GM19240 (cell line): Measurements from ENCODE around the gene OGDHL.

Experiments used
- DNase-seq: peaks from one replicate; pipeline ENCODE4 v3.0.0; 2011; ENCODE audit warnings: low spot score; ENCODE audit not compliant: insufficient read length

OGDHL gene

DNA sequence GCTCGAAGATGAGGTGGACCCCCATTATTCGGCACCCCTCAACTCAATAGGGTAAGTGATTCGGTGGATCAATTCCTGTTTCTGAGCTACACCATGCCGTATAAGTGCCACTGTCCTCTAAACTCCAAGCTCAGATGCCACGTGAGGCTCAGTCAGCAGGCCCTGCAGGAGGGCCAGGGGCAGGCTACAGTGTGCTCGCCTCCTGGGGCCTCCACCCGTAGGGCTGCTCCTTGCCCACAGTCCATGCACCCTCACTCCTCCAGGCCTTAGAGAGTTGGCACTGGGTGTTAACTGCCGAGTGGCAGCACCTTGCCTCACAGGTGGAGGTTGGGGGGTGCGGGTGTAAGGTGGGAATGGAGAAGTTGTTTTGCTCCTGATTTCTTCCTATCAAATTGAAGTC lies 70.5 kb downstream of the OGDHL start:
- no peak for DNase-seq

DNA sequence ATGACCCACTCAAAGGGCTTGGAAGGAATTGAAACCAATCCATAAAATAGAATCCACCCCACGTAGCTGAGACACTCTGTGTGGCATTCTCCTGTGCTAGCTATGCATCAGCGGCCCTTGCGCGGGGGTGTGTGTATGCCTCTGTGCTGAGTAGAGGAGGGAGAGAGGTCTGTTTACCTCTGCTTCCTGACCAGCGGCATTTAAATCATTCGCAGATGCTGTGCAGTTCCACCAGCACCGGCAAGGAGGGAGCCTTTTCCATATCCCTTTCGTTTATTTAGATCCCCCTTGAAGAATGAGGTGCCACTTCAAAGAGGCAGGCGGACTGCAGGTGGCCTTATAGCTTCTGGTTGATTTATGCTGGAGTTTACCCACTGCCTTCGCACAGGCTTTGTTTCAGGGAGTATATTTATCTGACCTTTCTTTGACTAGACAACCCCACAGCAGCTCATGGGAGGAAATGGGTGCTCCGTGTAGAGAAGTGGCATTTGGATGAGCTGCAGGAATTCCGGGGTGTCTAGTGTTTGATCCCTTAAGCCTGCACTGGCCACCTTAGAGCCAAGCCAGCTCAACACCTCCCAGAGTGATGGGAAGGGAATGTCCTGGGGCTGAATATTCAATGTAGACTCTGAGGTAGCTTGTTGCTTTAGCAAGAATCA lies 71.3 kb downstream of the OGDHL start:
- DNase-seq, result no peak

DNA sequence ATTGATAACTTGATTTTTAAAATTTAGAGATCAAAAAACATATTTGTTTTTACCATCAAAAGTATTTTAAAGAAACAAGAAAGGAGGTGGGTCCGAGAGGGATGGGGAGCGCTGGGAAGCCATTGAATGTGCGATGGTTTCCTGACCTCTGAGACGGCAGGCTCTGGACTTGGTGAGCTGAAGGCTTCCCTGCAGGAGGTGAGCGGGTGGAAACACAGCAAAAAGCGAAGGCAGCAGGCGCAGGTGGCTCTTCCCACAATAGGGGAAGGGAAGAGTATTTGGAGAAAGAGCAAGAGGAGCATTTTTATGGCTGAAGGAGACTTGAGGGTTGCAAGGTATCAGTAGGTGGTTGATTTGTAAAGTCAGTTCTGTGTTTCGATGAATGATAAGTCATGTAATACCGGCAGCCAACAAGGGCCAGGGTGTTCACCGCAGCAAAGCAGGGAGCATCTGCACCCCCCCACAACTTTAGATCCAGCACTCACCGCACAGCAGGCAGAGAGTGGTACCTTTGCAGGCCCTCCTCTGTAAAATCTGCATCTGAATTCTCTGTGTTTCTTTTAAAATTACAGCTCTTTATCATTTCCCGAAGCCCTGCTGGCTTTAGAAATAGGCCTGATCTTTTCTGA lies 72.1 kb downstream of the OGDHL start:
- no peak for DNase-seq

DNA sequence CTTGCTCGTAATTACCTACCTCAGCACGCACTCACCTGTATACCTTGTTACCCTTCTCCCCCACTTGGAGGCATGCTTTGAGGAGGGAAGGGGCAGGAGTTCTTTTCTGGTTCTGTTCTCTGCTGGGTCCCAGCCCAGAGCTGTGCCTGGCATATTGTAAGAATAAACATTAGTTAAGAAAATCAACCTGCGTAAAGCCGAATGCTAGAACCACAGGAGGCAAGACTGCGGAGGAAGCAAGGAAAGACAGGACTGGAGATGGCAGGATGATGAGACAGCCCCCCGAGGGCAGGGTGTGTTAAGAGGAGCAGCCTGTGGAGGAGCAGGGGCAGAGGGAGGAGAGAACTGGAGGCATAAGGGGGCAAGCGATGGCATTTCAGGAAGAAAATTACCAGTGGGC lies 73.2 kb downstream of the OGDHL start:
- DNase-seq, result no peak

DNA sequence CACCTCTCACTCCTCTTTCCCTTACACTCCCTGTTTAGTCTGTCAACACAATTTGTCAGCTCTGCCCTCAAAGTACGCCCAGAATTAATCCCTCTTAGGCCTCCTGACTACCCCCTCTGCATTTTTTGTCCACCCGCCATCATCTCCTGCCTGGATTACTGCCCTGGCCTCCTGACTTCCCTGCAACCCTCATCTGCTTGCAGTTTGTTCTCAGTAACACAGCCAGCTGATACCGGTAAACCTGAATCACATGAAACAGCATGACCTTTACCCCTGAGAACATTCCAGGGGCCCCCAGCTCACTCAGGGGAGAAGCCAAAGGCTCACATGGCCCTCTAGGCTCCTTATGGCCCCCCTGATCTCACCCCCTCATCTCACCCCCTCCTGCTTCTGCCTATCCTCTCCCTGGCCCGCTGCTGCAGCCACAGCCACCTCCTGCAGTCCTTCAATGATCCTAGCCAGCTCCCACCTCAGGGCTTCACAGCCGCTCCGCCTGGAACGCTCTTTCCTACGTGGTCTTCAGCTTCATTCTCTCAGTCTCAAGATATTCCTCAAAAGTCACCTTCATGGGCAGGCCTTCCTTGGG lies 73.8 kb downstream of the OGDHL start:
- no peak for DNase-seq

DNA sequence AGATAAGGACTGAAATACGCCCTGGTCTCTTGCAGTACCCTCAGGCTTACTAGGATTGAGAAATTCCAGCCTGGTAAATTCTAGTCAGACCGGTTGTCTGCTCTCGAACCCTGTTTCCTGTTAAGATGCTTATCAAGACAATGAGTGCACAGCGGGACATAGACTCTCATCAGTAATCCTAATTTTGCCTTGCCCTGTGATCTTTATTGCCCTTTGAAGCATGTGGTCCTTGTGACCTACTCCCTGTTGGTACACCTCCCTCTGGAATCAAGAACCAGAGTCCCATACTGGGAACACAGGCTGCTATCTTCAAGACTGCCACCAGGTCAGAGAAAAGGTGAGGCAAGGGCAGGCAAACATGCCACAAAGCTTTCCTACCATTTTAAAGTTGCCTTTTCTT lies 75.5 kb downstream of the OGDHL start:
- no peak for DNase-seq
